Brain microvascular endothelial cell (primary cell): Measurements from ENCODE around the gene TERB1.

Experiments
- DNase-seq: peaks from one replicate; pipeline ENCODE4 v3.0.0-alpha.2; 2020
- H3K27ac ChIP-seq: fragments of 250-450 bp; sonication (Bioruptor Pico); 2 replicates; pipeline ENCODE4 v1.5.1; 2020; ENCODE audit warnings: mild to moderate bottlenecking, moderate library complexity
- H3K27me3 ChIP-seq: fragments of 250-450 bp; sonication (Bioruptor Pico); replicated peaks from 2 replicates; pipeline ENCODE4 v1.5.1; 2020; ENCODE audit warnings: mild to moderate bottlenecking
- H3K36me3 ChIP-seq: fragments of 250-450 bp; sonication (Bioruptor Pico); replicated peaks from 2 replicates; pipeline ENCODE4 v1.5.1; 2020; ENCODE audit warnings: mild to moderate bottlenecking
- H3K4me3 ChIP-seq: 2 replicates; pipeline ENCODE4 v1.5.1; 2011; ENCODE audit warnings: low read depth, mild to moderate bottlenecking, control low read depth, low read length, moderate library complexity
- in situ Hi-C: cut with HindIII; loops from 2 replicates; pipeline ENCODE4 v1.10.0; 2017; ENCODE audit warnings: low sequenced_read_pairs, low pct_ligation_motif_present
- TF ChIP-seq, protein P1 (sequence below): IDR thresholded peaks from 2 replicates; pipeline ENCODE4 v1.5.1; 2011; ENCODE audit warnings: low read depth, mild to moderate bottlenecking, moderate library complexity, low read length, control low read depth, inconsistent platforms; ENCODE audit errors: missing control alignments

Gene TERB1

DNA sequence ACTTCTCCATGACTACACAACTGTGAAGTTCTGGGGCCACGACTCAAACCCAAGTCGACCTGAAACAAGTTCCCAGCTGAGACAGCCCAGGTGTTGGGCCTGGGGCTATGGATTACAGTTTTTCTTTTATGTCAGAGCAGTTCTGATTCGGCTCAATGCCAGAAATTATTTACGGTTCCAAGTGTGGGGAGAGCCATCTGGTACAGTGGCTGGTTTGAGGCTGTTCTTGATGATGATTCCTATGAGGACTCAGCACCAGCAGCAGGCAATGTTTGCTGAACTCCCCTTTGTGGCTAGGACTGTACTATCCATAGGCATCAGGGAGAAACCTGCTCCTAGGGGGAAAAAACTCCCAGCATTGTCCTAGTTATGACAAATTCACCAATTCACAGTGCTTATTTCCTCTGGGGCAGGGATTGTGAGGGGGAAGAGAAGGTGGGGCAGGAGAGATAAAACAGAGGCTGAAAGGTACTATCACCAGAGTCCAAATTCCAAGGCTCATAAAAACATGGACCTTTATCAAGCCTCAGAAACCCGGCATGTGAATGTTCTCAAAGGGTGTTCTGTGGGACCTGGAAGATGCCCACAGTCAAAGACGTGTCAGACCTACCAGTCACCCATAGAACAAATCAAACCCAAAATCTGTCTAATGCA lies 86.6 kb downstream of the TERB1 start:
- H3K27me3 ChIP-seq: no peaks in the 10 kb centered on the region
- no peak overlapping the region for H3K27ac ChIP-seq
- TF ChIP-seq, protein P1, sequence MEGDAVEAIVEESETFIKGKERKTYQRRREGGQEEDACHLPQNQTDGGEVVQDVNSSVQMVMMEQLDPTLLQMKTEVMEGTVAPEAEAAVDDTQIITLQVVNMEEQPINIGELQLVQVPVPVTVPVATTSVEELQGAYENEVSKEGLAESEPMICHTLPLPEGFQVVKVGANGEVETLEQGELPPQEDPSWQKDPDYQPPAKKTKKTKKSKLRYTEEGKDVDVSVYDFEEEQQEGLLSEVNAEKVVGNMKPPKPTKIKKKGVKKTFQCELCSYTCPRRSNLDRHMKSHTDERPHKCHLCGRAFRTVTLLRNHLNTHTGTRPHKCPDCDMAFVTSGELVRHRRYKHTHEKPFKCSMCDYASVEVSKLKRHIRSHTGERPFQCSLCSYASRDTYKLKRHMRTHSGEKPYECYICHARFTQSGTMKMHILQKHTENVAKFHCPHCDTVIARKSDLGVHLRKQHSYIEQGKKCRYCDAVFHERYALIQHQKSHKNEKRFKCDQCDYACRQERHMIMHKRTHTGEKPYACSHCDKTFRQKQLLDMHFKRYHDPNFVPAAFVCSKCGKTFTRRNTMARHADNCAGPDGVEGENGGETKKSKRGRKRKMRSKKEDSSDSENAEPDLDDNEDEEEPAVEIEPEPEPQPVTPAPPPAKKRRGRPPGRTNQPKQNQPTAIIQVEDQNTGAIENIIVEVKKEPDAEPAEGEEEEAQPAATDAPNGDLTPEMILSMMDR: no peak
- H3K36me3 ChIP-seq: peaks cover 6% of the 10 kb centered on the region
- H3K4me3 ChIP-seq: no peak overlapping the region
- no peak for DNase-seq
- in situ Hi-C loops: no loop called here

DNA sequence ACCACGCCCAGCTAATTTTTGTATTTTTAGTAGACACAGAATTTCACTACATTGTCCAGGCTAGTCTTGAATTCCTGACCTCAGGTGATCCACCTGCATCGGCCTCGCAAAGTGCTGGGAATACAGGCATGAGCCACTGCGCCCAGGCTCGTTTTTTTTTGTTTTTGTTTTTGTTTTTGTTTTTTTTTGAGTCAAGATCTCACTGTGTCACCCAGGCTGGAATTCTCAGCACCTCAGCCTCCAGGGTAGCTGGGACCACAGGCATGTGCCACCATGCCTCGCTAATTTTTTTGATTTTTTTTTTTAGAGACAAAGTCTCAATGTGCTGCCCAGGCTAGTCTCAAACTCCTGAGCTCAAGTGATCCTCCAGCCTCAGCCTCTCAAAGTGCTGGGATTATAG lies 87.3 kb downstream of the TERB1 start:
- Histone ChIP-seq H3K27ac (no peak overlapping the region), H3K4me3 (no peak overlapping the region), H3K27me3 (no peaks in the 10 kb centered on the region), H3K36me3 (peaks cover 6% of the 10 kb centered on the region)
- TF ChIP-seq, protein P1: no peak
- in situ Hi-C loops: no loop called here
- no peak for DNase-seq

DNA sequence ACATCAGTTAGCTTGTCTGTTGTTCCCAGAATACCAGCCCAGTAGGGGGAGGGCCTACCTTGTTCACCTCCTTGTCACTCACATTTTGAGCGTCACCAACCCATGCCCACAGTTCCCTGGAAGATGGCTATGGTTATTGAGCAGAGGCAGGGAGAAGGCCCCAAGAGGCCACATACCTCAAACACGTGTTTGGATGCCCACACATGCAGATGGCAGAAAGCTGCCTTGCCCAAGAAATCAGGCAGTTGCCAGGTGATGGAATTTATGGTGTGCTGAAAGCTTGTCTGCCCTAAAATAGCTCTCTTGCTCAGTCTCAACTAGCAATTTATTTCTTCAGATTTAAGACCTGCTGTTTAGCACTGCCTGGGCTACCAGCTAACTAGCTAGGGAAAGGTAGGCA lies 88.3 kb downstream of the TERB1 start:
- Histone ChIP-seq H3K27ac (no peak overlapping the region), H3K27me3 (no peaks in the 10 kb centered on the region), H3K4me3 (no peak overlapping the region), H3K36me3 (no peaks in the 10 kb centered on the region)
- in situ Hi-C loops: no loop called here
- DNase-seq: no peak
- TF ChIP-seq, protein P1: no peak

DNA sequence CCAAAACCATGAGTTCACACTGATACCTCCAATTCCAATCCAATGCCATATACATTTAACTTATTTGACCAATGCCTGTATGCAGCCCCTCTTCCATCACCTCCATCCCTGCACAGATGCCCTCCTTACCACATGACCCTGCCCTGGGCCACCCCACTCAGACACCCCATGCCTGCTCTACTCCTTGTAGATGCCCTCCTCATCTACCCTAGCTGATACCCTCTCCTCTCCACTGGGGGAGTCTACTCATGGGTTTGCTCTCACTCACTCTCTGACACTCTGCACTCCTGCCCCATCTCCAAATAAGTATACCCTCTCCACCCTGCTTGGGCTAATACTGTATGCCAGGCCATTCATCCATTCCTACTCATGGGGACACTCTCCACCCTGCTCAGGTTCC lies 88.9 kb downstream of the TERB1 start:
- Histone ChIP-seq H3K4me3 (no peak overlapping the region), H3K27me3 (no peaks in the 10 kb centered on the region), H3K36me3 (no peaks in the 10 kb centered on the region), H3K27ac (no peak overlapping the region)
- TF ChIP-seq, protein P1: no peak
- DNase-seq: no peak
- in situ Hi-C loops: no loop called here

DNA sequence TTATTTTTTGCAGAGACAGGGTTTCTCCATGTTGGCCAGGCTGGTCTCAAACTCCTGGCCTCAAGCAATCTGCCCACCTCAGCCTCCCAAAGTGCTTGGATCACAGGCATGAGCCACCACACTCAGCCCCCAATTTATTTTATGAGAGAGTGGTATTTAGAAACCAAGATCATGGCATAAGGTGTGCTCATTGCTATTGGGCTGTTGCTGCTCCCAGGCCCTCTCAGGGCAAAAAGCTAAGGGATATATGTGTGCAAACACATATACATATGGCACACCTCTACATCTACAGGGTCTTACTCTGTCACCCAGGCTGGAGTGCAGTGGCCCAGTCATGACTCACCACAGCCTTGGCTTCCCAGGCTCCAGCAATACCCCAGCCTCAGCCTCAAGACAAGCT lies 89.8 kb downstream of the TERB1 start:
- Histone ChIP-seq H3K4me3 (no peak overlapping the region), H3K27ac (no peak overlapping the region), H3K36me3 (no peaks in the 10 kb centered on the region), H3K27me3 (no peaks in the 10 kb centered on the region)
- in situ Hi-C loops: no loop called here
- DNase-seq: no peak
- TF ChIP-seq, protein P1: no peak

DNA sequence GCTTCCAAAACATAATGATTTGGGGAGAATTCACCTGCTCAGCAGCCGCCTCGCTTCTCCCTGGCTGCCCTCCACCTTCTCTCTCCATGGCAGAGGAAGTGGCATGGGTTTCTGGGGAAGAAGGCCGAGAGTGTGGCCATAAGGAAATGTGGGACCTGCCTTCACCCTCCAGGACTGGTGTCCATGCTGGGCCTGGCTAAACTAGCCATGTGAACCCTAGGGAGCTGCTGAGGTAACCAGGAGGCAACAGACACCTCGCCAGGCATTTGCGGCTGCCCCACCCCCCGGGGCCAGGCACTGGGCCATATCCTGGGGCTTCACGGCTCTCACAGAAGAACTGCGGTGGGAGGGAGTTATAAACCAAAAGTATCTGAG lies 94.9 kb downstream of the TERB1 start:
- H3K36me3 ChIP-seq: no peaks in the 10 kb centered on the region
- in situ Hi-C loops: no loop called here
- TF ChIP-seq, protein P1: no peak
- no peaks in the 10 kb centered on the region for H3K27me3 ChIP-seq
- DNase-seq: no peak
- H3K27ac ChIP-seq: peak overlapping the region; percentile 31
- H3K4me3 ChIP-seq: no peak overlapping the region
